NCI-H510A treated with DMSO at 0.1 percent for 48 hours (cell line): ENCODE results near the gene VAMP5.
"Not testable (repeated sequence)": the region's sequence is repeated elsewhere in the genome, so short reads cannot be mapped to it uniquely, and the experiment has no call there.

Experiments used
- DNase-seq: peaks from one replicate; lab custom pipeline; 2025; lab: John Stamatoyannopoulos, UW

Gene VAMP5

GRCh38 chr2:85584857-85585780 is 888 bp downstream of the VAMP5 start:
- no peak for DNase-seq

DNA sequence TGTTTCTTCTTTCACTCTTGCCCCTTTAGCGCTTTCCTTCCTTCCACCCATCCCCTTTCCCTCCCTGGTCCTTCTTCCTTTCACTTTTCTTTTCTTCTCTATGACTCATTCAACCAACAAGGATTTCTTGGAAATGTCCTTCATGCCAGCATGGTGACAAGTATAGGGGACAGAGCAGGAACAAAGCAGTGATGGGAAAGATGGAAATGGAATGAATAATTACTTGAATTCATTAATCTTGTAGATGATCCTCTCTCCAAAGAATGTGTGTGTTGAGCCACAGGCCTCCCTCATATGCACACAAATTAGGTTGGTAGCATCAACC is 1.5 kb downstream of the VAMP5 start:
- DNase-seq, result no peak

GRCh38 chr2:85588236-85588635 is 4.0 kb downstream of the VAMP5 start:
- no peak for DNase-seq

DNA sequence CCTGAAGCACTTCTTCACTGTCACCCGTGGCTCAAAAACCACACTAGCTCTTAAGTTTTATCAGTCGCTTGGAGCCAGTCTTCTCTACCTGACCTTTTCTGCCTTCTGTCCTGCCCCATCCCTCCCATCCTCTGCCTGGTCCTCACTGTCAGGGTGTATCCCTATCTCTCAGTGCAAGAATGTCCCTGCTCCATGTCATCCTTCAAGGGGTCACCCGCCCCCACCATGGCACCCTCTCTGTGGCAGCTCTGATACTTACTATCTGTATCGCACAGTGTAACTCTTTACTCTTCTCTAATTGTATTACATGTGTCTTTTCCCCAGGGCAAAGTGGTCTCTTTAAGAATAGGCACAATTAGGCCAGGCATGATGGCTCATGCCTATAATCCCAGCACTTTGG is 4.4 kb downstream of the VAMP5 start:
- no peak for DNase-seq

GRCh38 chr2:85589181-85589580 is 5.0 kb downstream of the VAMP5 start:
- DNase-seq, result no peak

- DNase-seq, result peak; percentile 67
These were observed 6.0 kb downstream of the VAMP5 start for GRCh38 chr2:85589982-85590791.

GRCh38 chr2:85590950-85591349 is 6.7 kb downstream of the VAMP5 start:
- no peak for DNase-seq

DNA sequence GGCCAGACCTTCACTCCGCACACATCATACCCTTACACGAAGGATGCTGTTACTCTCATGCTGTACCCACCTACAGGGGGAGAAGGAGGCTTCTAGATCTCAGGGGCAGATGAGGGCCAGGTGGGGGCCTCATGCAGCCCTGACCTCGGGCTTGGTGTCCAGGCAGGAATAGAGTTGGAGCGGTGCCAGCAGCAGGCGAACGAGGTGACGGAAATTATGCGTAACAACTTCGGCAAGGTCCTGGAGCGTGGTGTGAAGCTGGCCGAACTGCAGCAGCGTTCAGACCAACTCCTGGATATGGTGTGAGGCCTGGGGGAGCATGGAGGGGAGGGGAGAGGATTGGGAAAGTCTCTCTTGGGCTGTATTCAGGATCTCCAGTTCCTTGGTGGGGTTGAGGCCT is 7.3 kb downstream of the VAMP5 start:
- no peak for DNase-seq

GRCh38 chr2:85592299-85592698 is 8.1 kb downstream of the VAMP5 start:
- DNase-seq, result not testable (repeated sequence)

- DNase-seq, result no peak
These were observed 8.8 kb downstream of the VAMP5 start for GRCh38 chr2:85593023-85593422.

DNA sequence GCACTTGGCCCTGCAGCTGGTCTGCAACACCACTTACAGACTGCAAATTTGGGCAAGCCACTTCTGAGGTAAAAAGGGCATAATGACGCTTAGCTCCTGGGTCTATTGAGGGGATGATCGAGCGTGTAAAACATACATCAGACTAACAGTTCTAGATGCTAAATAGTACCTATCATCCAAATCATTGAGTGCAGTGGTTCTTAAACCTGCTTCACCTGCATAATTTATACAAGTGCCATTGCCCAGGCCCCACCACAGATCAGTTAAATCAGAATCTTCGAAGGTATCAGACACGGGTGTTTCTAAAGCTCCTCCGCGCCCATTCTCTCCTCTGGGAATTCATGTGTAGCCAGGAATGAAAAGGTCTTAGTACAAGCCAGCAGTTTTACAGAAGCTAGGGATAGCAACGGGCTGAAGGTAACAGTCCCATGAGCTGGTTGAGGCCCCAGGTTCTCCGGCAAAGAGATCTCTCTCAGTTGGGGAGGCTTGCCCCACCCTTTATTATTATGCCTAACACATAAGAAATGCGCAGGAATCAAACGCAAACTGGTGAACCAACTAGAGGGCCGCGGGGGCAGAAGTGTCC is 10.6 kb downstream of the VAMP5 start:
- DNase-seq, result no peak

- peak; percentile 98 for DNase-seq
These were observed 11.2 kb downstream of the VAMP5 start, which contains the start of gene RNF181 for GRCh38 chr2:85595301-85596025. RNF181 (plus strand) TSS chr2:85595745; CDS start chr2:85595764, 19 bp downstream.

- no peak for DNase-seq
These were observed 11.7 kb downstream of the VAMP5 start for GRCh38 chr2:85596026-85596333.

DNA sequence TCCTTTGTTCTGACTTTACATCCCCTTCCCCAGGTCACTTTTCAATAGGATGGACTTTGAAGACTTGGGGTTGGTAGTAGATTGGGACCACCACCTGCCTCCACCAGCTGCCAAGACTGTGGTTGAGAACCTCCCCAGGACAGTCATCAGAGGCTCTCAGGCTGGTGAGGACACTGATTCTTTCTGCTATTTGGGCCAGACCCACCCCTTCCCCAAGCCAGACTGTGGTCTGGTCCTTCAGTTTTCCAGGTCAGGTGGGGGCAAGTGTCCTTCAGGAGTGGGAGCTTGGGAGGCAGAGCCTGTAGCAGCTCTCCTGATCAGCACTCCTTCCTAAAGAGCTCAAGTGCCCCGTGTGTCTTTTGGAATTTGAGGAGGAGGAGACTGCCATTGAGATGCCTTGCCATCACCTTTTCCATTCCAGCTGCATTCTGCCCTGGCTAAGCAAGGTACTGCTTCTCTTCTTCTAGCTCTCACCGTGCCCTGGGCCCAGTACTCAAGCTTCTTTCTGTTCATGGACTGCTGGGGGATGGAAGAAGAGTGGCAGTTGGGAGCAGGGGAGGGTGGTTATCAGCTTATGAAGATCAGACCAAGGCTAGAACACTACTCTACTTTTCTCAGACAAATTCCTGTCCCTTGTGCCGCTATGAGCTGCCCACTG is 12.4 kb downstream of the VAMP5 start:
- DNase-seq, result no peak

- DNase-seq, result no peak
These were observed 13.0 kb downstream of the VAMP5 start for GRCh38 chr2:85597241-85597640.

DNA sequence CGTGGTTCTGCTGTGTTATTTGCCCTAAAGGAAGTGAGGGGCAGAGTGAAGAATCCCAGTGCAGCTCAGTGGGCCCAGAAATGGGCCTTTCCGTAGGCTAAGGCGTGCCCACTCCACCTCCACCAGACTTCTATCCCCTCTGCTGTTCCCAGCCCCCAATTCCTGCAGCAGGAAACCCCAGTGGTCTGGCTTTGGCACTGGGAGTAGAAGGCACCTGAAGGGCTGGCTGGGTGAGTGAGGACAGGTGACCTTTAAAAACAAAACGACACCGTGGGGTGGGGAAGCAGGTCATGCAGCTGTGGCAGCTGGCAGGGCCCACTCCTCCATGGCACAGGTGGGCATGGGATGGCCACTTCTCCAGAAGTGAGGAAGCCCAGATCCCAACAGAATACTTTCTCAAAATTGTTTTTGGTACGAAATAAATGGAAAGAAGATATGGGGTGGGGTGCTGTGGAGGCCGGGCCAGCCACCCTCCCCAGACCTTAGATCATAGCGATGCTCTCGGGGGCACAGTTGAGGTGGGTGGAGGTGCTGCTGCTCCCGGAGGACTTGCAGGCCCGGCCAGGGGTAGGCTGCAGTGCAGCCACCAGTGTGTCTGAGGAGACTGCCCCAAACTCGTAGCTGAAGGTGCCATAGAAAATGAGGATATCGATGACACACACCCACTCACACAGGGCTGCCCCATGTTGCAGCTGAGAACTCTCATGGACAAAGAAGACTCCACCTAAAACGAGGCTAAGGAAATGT is 14.5 kb downstream of the VAMP5 start:
- DNase-seq, result no peak

- DNase-seq, result no peak
These were observed 15.4 kb downstream of the VAMP5 start for GRCh38 chr2:85599468-85600234.

DNA sequence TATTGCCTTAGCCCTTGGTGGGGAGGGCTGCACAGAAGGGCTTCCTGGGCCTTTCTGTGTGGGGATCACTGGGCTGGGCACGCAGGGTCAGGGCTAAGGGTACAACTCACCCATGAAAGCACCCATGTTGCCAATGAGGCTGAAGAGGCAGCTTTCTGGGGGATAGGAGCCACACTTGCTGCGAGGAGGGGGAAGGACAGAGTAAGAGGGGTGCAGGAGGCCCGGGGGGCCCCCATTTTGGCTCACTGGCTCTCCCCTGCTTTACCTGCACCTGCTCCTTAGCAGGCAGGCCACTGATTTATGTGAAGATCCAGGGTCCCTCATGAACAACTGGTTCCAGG is 16.0 kb downstream of the VAMP5 start:
- no peak for DNase-seq

DNA sequence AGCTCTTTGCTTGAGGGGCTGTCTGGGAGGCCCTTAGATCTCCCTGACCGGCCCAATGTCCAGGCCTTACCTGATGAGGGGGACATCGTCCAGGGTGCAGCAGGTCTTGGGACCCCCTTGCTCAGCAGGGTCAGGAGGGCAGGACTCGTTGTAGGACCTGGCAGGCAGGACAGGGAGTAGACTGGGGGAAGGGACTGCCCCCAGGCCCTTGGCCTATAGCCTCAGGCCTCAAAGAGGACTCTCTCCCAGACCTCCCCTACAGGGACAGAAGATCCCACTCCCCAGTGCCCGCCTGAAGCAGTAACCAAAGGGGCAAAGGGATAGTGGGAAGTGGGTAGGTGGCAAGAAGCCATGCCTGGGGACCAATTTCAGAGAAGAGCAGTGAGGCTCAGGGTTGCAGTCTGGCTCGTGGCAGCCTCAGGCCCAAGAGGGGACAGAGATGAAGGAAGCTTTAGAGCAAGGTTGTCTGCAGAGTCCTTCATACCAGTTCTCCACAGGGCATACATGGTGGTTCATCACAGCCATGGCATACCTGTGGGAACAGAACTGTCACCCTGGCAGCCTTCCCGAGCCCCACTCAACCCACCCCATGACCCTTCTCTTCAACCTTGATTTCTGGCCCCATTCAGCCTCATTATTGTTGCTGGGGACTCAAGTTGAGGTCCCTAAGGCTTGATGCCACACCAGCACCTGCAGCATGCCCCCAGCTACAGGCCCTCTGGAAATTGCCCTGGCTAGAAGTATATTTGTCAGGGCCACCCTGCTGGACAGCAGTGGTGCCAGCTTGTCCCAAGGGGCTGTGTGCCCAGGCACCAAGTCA is 16.9 kb downstream of the VAMP5 start:
- no peak for DNase-seq
